ENCODE results near the gene RPRD2.

Gene RPRD2

DNA sequence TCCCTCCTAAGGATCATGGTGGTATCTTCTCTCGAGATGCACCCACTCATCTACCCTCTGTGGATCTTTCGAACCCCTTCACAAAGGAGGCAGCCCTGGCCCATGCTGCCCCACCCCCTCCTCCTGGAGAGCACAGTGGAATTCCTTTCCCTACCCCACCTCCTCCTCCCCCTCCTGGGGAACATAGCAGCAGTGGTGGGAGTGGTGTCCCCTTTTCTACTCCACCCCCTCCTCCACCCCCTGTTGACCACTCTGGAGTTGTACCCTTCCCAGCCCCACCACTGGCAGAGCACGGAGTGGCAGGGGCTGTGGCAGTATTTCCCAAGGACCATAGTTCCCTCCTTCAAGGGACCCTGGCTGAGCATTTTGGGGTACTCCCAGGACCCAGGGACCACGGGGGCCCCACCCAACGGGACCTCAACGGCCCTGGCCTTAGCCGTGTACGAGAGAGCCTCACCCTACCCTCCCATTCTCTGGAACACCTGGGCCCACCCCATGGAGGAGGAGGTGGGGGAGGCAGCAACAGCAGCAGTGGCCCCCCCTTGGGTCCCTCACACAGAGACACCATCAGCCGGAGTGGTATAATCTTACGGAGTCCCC, 108.8 kb downstream of the RPRD2 start:
- DNase-seq (no peak), ATAC-seq (no peak)

DNA sequence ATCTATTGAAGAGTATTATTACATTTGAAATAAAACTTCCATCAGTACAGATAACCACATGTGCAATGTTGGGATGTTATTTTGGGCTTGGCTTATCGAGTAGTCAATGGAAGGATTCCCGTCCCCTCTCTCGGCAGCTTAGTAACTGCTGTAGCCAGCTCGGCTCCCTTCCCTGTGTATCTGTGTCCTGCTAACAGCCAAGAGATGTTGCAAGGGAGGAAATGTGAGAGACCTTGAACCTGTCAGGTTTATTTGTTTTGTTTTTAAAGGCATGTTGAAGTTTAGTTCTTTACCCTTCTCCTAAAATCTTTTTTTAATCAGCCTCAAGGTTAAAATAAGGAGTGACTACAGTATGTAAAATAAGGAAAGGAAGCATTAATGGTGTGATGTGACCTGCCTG, 109.7 kb downstream of the RPRD2 start:
- no peak for DNase-seq
- no peak for ATAC-seq

DNA sequence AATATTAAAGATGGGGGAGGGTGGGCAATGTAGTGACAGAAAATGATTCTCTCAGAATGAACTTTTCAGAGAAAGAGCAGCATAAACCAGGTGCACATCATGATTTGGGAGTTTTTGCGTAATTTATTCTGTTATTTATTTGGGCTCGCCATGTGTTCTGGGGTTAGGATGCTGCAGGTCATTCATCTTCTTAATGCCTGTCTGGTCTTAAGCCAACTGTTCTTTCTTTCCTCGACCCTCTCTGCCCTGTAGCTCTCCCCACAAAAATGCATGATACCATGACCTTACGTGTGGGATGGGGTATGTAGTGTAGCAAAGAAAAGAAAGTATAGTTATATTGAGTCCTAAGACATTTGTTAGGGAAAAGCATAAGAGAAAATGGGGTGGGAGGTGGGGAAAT, 110.9 kb downstream of the RPRD2 start:
- ATAC-seq = no peak

DNA sequence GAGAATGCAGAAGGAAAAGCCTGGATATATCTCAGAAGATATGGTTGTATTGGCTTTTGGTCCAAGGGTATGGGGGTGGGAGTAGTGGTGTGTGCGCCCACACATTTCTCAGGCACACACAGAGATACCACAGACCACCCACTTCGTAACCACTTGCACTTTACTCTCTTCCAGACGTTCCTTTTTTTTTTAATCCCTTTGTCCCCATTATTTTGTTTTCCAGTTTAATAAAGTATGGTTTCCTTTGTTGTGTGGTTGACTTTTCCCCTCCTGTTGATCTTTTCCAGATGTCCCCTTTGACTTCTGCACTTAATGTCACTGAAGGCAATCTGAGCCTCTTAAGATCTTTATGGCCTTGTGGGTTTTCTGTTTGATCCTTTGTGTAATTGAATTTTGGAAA, 112.8 kb downstream of the RPRD2 start:
- no peak for ATAC-seq
- no peak for DNase-seq

More for the DNA sequence above, 110.9 kb downstream of the RPRD2 start:
- DNase-seq = no peak

DNA sequence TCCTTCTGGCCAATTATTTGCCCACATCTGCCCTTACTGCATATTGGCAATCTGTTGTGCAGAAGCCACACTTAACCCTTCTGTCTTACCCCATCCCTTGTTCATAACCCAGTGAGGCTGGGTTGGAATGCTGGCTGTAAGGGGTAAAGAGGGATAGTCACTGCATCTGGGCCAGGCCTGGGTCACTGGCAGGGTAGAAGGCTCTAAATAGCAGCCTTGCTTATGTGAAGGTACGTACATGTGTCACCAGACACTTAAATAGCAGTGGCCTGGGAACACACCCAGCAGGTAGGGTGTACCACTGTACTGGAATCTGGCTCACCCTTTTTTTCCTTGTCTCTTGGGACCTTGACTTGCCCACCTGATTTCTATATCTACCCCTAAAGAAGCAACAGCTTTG, 113.4 kb downstream of the RPRD2 start:
- DNase-seq (no peak), ATAC-seq (no peak)

DNA sequence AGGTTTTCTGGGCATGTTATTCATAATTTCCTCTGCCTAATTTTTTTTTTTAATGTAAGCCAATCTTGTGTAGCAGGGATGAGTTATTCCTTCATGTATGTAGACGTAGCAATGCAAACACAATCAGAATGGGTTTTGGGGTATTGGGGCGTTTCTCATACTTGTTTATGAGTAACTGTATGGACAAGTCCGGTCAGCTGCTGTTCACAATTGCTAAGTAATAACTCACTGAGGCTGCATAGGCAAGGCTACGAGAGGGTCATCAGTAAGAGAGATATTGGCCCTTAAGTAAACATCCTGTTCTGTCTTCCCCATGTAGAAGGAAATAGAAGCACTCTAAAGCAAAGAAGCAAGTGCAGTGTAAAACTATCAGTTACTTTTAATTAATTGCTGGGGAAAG, 113.8 kb downstream of the RPRD2 start:
- ATAC-seq (no peak), DNase-seq (no peak)

DNA sequence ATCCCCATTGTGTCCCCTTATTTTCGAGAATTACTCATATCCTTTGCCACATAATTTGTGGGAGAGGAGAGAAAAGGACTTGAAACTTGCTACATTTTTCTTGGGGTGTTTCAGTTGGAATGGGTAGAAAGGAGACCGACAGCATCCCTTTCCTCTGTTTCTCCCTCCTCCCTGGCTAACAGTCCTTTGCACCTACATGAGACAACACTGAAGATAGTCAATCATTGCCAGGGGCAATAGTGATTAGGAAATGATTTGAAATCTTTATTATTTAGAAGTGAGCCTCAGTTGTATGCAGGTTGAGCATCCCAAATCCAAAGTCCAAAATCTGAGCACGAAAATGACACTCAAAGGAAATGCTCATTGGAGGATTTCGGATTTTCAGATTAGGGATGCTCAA, 115.4 kb downstream of the RPRD2 start:
- ATAC-seq = no peak
- DNase-seq = no peak

DNA sequence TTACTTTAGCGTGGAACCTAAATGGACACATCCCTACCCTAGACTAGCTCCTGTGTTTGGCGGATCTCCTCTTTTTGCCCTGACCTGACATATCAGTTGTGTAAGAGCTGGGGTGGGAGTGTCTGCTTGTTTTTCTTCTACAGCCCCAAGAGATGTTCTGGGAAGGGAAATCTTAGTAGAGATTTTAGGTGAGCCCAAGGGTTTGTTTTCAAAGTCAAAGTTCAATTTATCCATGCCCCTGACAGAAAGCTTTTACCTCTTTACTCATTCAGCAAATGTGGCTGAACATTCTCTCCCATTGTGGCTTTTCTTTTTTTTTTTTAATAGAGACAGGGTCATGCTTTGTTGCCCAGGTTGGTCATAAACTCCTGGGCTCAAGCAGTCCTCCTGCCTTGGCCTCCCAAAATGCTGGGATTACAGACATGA, 116.0 kb downstream of the RPRD2 start:
- ATAC-seq = no peak
- no peak for DNase-seq

DNA sequence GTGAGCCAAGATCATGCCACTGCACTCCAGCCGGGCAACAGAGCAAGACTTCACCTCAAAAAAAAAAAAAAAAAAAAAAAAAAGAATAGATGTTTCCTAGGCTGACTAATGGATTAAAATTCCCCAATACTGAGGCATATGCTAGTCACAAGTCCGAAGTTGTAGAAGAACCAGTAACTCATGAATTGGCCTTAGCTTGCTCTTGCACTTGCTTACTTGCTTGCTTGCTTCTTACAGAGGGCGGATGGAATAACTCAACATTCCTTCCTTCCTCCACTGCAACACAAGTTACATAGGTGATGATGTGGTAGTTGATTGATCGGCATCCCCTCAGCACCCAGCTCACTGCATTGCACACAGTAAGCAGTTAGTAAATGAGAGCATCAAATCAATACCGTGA, 120.5 kb downstream of the RPRD2 start:
- DNase-seq (no peak), ATAC-seq (no peak)

DNA sequence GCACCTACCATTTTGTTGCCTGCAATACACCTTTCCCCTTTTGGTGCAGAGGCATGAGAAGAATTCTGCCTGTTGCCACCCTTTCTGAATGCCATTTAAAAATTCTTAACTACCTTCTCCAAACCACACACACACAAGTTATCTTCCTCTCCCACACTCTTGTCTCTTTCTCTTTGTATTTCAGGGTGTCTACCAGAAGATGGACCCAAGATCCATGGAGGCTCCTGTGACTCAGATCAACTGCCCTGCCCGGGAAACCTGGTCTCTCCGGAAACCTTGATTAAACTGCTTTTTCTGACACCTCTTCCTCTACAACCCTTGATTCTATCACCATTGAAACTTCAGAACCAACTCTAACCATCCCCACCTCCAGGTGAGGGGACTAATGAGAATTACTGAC, 120.9 kb downstream of the RPRD2 start:
- ATAC-seq = no peak
- DNase-seq = no peak

DNA sequence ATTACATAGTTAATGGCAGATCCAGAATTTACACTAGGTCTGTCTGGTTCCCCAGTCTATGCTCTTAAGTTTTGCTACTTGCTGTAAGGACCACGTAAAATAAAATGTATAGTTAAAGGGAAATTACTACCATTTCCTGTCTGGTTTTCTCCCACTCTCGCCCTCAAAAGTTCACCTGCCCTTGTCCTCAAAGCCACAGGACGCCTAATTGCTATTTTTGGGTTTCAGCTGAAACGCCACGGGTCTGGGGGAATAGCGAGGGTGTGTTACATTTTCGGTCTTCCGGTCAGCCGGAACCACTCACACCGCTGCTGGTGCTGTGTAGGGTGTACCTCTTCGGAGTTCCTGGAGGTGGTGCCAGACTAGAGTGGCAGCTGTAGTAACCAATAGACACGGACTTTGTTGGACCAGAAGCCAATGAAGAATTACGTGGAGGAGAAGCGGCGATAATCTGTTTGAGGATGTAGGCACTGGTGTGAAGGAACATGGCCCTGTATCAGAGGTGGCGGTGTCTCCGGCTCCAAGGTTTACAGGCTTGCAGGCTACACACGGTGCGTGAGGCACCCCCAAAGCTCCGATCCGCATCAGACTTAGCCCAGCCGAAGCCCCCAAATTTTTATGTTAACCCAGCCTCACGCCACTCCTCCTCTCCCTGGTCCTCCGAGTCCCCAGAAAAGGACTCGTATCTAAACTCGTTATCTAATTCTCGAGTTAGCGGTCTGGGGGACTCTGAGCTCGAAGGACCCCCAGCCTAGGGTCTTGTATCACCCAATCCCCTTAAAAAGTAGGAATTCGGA, 123.2 kb downstream of the RPRD2 start, which contains the start of gene TARS2:
Gene TARS2 (plus strand): TSS at position 454 of the 797 bp plus-strand sequence. CDS start 32 bp downstream, at position 486.
- DNase-seq = peak; percentile 94
- ATAC-seq = peak; percentile 100

DNA sequence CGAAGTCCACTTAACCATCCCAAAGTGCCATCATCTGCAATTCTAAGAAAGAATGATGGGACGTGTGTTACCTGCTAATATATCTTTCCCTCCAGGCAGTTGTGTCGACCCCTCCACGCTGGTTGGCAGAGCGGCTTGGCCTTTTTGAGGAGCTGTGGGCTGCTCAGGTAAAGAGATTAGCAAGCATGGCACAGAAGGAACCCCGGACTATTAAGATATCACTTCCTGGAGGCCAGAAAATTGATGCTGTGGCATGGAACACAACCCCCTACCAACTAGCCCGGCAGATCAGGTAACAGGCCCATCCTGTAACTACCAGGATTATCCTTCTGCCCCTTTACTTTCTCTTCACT, 123.8 kb downstream of the RPRD2 start:
- ATAC-seq (no peak), DNase-seq (no peak)

DNA sequence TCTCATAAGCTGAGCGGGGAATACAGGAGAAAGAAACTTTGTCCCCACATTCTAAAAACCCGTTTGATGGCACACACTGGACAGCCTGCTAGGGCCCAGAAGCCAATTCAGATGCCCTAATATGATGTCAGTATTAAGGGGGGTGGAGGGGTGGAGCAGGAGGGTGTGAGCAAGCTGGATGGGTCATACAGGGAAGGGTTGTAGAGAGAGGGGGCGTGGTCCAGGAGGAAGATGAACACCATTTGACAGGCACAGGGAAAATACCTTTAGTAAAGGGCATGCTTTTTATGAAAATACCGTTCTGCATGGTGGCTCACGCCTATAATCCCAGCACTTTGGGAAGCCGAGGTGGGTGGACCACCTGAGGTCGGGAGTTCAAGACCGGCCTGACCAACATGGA, 129.2 kb downstream of the RPRD2 start:
- no peak for DNase-seq
- no peak for ATAC-seq

DNA sequence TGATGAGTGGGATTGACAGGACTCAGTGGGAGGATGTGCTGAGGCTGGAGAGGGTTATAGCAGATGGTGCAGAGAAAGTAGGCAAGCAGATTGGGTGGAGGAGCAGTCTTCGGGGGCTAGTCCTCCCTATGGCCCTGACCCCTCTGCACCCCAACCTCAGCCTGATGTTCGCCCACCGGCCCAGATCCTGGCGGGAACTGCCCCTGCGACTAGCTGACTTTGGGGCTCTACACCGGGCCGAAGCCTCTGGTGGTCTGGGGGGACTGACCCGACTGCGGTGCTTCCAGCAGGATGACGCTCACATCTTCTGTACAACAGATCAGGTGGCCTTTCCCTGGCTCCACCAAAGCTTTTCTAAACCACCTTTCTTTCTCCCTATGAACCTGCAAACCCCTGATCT, 134.4 kb downstream of the RPRD2 start:
- no peak for DNase-seq
- no peak for ATAC-seq

DNA sequence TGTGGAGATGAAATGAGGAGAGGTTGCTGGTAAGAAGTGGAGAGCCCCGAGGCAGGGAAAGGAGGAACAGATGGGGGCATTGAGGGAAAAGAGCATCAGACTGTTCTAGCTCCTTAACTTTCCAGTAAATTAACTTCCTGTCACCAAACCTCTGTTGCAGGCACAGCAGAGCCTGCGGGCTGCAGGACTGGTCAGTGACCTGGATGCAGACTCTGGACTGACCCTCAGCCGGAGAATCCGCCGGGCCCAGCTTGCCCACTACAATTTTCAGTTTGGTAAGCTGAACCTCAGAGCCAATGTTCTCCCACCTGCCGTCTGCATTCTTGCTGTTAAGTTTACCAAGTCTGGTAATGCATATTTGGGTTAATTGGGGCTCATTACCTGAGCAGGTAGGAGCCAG, 141.5 kb downstream of the RPRD2 start:
- DNase-seq (no peak), ATAC-seq (no peak)

DNA sequence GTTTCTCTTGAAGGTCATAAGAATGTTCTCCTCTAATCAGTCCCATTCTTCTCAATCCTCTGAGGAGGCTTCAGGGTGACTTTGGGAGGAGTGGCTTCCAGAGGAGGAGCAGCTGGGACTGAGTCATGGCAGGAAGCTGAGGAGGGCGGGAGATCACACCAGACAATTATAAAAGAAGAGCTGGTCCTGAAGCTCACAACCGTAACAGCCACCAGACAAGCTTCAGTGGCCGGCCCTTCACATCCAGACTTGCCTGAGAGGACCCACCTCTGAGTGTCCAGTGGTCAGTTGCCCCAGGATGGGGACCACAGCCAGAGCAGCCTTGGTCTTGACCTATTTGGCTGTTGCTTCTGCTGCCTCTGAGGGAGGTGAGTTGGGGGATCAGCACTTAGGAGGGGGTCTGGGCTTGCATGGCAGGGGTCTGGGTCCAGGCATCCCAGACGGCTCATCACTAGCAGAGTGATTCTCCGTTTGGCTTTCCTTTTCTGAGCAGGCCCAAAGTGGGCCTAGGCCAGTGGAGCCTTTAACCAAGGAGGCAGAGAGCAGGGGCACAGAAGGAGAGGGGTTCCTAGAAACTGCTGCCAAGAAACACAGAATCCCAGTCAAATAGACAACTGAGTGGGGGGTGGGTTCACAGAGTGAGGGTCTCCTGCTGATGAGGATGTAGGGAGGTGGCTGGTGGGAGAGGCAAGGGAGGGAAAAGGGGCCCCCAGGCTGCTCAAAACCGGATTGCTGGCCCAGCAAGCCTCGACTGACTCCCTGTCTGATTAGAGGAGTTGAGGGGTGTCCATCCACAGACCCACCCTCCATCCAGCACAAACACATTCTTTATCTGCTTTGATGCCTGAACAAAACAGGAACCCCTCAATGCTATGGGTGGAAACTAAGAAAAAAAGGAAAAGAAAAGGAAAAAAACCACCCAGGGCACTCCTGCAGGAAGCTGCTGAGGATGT, 144.2 kb downstream of the RPRD2 start, which contains the start of gene ECM1:
Gene ECM1 (plus strand): TSS at position 198 of the 953 bp plus-strand sequence. CDS start 101 bp downstream, at position 299.
- DNase-seq = no peak
- no peak for ATAC-seq

DNA sequence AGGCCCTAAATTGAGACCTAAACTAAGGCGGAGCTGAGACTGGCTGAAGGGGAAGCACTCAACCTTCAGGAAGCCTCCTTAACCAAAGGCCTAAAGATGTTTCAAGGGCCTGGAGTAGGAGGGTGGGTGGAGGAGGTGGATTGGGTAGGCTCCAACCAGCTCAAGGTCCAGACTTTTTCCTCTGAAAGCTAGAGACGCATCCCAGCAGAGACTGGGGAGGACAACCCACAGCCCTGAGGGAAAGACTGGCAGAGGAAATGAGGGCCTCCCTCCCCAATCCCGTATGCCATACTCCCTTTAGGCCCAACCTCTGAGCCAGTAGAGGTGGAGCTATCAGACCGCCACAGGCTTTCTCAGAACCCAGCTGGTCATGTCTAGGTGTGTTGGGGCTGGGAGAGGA, 145.0 kb downstream of the RPRD2 start:
- no peak for ATAC-seq
- no peak for DNase-seq

DNA sequence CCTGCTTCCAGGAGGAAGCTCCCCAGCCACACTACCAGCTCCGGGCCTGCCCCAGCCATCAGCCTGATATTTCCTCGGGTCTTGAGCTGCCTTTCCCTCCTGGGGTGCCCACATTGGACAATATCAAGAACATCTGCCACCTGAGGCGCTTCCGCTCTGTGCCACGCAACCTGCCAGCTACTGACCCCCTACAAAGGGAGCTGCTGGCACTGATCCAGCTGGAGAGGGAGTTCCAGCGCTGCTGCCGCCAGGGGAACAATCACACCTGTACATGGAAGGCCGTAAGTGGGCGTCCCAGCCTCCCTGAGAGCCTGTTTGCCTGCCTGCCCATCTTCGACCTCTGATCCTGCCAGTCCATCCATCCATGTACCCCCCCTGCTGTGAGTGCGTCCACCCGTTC, 147.6 kb downstream of the RPRD2 start:
- ATAC-seq (no peak), DNase-seq (no peak)

DNA sequence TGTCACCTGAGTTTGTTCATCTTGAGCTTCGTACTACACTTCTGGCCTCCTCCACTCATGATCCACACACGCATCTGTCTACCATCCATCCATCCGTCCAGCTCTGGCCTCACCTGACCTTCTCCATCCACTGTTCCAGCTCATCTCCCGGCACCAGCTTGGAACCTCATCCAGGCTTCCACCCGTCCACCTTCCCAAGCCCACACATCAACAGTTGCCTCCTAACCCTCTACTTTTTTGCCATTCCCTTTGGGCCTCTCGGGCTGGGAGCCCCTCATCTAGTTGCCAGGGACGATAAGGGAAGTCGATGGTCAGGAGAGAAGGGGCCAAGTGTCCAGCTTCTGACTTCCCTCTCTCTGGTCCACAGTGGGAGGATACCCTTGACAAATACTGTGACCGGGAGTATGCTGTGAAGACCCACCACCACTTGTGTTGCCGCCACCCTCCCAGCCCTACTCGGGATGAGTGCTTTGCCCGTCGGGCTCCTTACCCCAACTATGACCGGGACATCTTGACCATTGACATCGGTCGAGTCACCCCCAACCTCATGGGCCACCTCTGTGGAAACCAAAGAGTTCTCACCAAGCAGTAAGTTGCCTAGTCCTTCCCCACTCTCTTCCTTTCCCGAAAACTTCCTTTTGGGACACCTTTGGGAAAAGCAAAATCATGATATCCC, 148.2 kb downstream of the RPRD2 start:
- ATAC-seq (no peak), DNase-seq (no peak)

DNA sequence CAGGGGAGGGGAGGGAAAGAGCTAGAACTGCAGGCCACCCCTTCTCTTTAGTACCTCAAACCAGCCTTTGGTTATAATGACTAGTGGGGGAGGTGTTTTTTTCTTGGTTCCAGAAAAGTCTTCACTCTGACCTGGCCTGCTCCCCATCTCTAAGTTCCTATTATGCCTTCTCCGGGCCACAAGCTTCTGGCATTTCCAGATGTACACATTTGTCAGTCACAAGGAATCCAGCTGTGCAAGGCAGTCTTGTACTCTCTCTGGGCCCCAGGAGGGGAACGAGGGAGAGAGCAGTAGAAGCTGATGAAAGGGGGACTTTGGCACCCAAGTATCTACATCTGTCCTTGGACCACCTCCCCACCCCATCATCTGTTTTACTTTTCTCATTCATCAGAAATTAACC, 148.9 kb downstream of the RPRD2 start:
- ATAC-seq = no peak
- no peak for DNase-seq

DNA sequence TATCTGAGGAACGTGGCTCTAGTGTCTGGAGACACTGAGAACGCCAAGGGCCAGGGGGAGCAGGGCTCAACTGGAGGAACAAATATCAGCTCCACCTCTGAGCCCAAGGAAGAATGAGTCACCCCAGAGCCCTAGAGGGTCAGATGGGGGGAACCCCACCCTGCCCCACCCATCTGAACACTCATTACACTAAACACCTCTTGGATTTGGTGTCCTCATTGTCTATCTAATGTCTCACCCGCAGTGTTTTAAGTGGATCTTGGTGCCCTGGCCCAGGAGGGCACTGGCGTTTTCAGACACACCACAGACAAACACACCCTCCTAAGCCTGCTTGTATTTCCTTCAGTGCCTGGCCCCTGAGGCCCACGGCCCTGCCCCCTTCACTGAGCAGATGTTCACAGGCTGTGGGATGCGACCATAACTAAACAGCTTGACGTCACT, 149.4 kb downstream of the RPRD2 start:
- no peak for ATAC-seq

DNA sequence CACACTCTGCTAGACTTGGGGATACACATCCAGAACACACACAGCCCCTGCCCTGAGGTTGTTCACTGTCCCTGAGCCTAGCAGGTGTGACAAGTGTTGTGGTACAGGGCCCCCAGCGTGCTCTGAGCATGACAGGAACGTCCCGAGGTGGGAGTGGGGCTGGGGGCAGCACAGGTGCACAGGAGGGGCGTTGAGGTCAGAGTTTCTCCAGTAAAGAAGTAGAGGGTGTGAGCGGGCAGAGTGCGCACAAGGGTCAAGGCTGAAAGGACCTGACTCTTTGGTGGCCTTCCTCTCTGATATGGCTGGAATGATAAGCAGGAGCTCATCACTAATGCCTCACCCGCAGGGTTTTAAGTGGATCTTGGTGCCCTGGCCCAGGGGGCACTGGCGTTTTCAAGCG, 150.3 kb downstream of the RPRD2 start:
- DNase-seq (no peak), ATAC-seq (no peak)

More for the DNA sequence above, 149.4 kb downstream of the RPRD2 start:
- no peak for DNase-seq
